GM10266 (cell line): ENCODE results near the gene STK11IP.

ENCODE experiments used
- DNase-seq: peaks from one replicate; pipeline ENCODE4 v3.0.0; 2012; ENCODE audit errors: extremely low spot score
- CTCF ChIP-seq: IDR thresholded peaks from 2 replicates; pipeline ENCODE4 v1.5.1; 2012; ENCODE audit warnings: mild to moderate bottlenecking, low read depth; ENCODE audit not compliant: control insufficient read depth, insufficient read depth; ENCODE audit errors: missing control alignments

STK11IP gene

GRCh38 chr2:219637842-219638185 is 40.2 kb downstream of the STK11IP start:
- DNase-seq: peak; percentile 10
- no peak for TF ChIP-seq CTCF

GRCh38 chr2:219638217-219638947 is 40.7 kb downstream of the STK11IP start:
- DNase-seq: peak; percentile 6
- no peak for TF ChIP-seq CTCF

GRCh38 chr2:219638948-219639755 is 41.5 kb downstream of the STK11IP start:
- DNase-seq: peak; percentile 4
- TF ChIP-seq CTCF: no peak

GRCh38 chr2:219641390-219642068 is 43.9 kb downstream of the STK11IP start:
- no peak for TF ChIP-seq CTCF
- no peak for DNase-seq

- TF ChIP-seq CTCF: no peak
- no peak for DNase-seq
These were observed 44.4 kb downstream of the STK11IP start for GRCh38 chr2:219642069-219642454.

GRCh38 chr2:219642465-219643083 is 44.9 kb downstream of the STK11IP start:
- peak; percentile 100 for TF ChIP-seq CTCF
- DNase-seq: peak; percentile 92
